Measurements from ENCODE around the gene MAP3K2.

MAP3K2 gene

GRCh38 chr2:127280693-127281092 is 107.1 kb downstream of the MAP3K2 start:
- peaks cover 43% of the 10 kb centered on the region for H3K4me1 Mint-ChIP-seq
- no peaks in the 10 kb centered on the region for H3K27me3 Mint-ChIP-seq
- no peak overlapping the region for H3K27ac Mint-ChIP-seq
- no peak overlapping the region for H3K4me3 Mint-ChIP-seq
- H3K36me3 Mint-ChIP-seq: peaks cover 25% of the 10 kb centered on the region
- peaks cover 5% of the 10 kb centered on the region for H3K9me3 Mint-ChIP-seq

DNA sequence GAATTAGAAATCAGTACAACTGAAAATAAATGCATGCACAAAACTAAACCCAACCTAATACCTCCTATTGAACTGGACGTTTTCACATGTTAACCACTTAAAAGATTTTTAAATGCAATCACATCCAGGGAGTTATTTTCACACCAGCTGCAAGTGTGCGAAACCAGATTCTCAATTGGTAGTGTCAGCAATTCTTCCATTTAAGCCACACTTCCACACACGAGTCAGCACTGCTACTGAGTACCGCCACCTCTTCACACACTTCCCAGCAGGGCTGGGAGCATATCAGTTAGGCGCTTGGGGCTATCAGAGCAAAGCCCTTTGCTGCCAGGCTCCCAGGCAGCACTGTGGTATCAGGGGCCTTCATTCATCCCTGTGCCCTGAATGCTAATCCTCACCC is 108.0 kb downstream of the MAP3K2 start:
- Mint-ChIP-seq H3K4me3 (no peak overlapping the region), H3K27me3 (no peaks in the 10 kb centered on the region), H3K36me3 (peaks cover 27% of the 10 kb centered on the region), H3K4me1 (peaks cover 48% of the 10 kb centered on the region), H3K9me3 (peaks cover 5% of the 10 kb centered on the region), H3K27ac (no peak overlapping the region)

- peaks cover 19% of the 10 kb centered on the region for H3K36me3 Mint-ChIP-seq
- no peaks in the 10 kb centered on the region for H3K27me3 Mint-ChIP-seq
- no peak overlapping the region for H3K4me3 Mint-ChIP-seq
- peaks cover 3% of the 10 kb centered on the region for H3K9me3 Mint-ChIP-seq
- H3K4me1 Mint-ChIP-seq: peaks cover 40% of the 10 kb centered on the region
- no peak overlapping the region for H3K27ac Mint-ChIP-seq
Measured at GRCh38 chr2:127278959-127279358, 108.8 kb downstream of the MAP3K2 start.

GRCh38 chr2:127277028-127277427 is 110.7 kb downstream of the MAP3K2 start:
- no peaks in the 10 kb centered on the region for H3K9me3 Mint-ChIP-seq
- no peaks in the 10 kb centered on the region for H3K27me3 Mint-ChIP-seq
- H3K4me3 Mint-ChIP-seq: no peak overlapping the region
- no peak overlapping the region for H3K27ac Mint-ChIP-seq
- peaks cover 24% of the 10 kb centered on the region for H3K4me1 Mint-ChIP-seq
- peaks cover 14% of the 10 kb centered on the region for H3K36me3 Mint-ChIP-seq

GRCh38 chr2:127275789-127276188 is 112.0 kb downstream of the MAP3K2 start:
- no peaks in the 10 kb centered on the region for H3K27me3 Mint-ChIP-seq
- H3K9me3 Mint-ChIP-seq: no peaks in the 10 kb centered on the region
- H3K4me3 Mint-ChIP-seq: no peak overlapping the region
- peaks cover 19% of the 10 kb centered on the region for H3K4me1 Mint-ChIP-seq
- peaks cover 18% of the 10 kb centered on the region for H3K36me3 Mint-ChIP-seq
- H3K27ac Mint-ChIP-seq: peak overlapping the region; percentile 19

- H3K9me3 Mint-ChIP-seq: no peaks in the 10 kb centered on the region
- no peak overlapping the region for H3K4me3 Mint-ChIP-seq
- H3K27me3 Mint-ChIP-seq: no peaks in the 10 kb centered on the region
- H3K27ac Mint-ChIP-seq: peak overlapping the region; percentile 19
- peaks cover 19% of the 10 kb centered on the region for H3K4me1 Mint-ChIP-seq
- H3K36me3 Mint-ChIP-seq: peaks cover 22% of the 10 kb centered on the region
Measured at GRCh38 chr2:127275356-127275755, 112.4 kb downstream of the MAP3K2 start.

DNA sequence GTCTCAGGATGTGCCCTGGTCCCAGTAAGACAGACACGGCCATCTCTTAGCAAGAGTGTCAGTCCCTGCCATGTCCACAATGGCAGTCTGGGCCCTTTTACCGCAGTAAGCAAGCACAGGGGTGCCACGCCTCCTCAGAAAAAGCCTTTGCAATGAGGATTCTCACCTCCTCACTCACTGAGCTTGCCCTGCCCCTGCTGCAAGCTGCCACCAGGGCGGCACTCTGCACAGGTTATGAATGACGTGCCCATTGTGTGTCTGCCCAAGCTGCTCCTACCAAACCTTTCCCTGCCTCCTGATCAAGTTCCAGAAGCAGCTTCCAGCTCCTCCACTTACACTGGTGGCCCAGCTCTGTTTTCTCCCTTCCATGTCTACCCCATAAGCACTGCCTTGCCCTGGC is 117.1 kb downstream of the MAP3K2 start:
- H3K27ac Mint-ChIP-seq: no peak overlapping the region
- H3K9me3 Mint-ChIP-seq: no peaks in the 10 kb centered on the region
- peaks cover 32% of the 10 kb centered on the region for H3K36me3 Mint-ChIP-seq
- peaks cover 7% of the 10 kb centered on the region for H3K4me1 Mint-ChIP-seq
- H3K27me3 Mint-ChIP-seq: no peaks in the 10 kb centered on the region
- H3K4me3 Mint-ChIP-seq: no peak overlapping the region

DNA sequence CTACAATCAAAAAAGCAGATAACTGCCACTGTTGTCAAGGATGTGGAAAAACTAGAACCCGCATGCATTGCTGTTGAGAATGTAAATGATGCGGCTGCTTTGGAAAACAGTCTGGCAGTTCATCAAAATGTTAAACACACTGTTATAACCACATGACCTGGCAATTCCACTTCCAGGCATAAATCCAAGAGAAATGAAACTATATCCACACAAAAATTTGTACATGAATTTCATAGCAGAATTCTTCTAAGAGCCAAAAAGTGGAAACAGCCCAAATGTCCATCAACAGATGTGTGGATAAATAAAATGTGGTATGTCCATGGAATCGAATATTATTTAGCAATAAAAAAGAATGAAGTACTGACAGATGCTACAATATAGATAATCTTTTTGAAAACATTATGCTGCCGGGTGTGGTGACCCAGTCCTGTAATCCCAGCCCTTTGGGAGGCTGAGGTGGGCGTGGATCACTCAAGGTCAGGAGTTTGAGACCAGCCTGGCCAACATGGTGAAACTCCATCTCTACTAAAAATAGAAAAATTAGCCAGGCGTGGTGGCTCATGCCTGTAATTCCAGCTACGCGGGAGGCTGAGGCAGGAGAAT is 125.9 kb downstream of the MAP3K2 start:
- Mint-ChIP-seq H3K27ac (no peak overlapping the region), H3K9me3 (no peaks in the 10 kb centered on the region), H3K36me3 (peaks cover 20% of the 10 kb centered on the region), H3K27me3 (no peaks in the 10 kb centered on the region), H3K4me3 (no peak overlapping the region), H3K4me1 (no peaks in the 10 kb centered on the region)

- H3K36me3 Mint-ChIP-seq: peaks cover 13% of the 10 kb centered on the region
- H3K27me3 Mint-ChIP-seq: no peaks in the 10 kb centered on the region
- peaks cover 4% of the 10 kb centered on the region for H3K4me1 Mint-ChIP-seq
- no peak overlapping the region for H3K27ac Mint-ChIP-seq
- no peak overlapping the region for H3K4me3 Mint-ChIP-seq
- no peaks in the 10 kb centered on the region for H3K9me3 Mint-ChIP-seq
Measured at GRCh38 chr2:127259355-127259754, 128.4 kb downstream of the MAP3K2 start.

GRCh38 chr2:127256866-127257265 is 130.9 kb downstream of the MAP3K2 start:
- H3K36me3 Mint-ChIP-seq: peaks cover 10% of the 10 kb centered on the region
- no peak overlapping the region for H3K27ac Mint-ChIP-seq

DNA sequence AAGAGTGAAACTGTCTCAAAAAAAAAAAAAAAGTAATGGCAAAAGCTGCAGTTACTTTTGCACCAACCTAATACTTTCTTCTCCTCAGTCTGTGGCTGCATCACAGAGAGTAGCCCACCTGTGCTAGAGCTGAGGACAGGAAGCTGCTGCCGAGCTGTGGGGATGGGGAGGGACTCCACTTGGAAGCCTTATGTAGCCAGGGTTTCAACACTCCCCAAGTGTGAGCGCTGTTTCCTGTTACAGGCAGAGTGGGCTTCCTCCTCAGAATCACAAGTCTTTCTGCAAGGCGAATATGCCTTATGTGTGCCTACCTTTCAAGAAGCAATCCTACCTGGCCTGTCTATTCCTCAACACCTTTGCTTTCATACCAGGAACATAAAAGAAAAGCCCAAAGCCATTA is 131.4 kb downstream of the MAP3K2 start:
- Mint-ChIP-seq H3K4me3 (no peak overlapping the region), H3K9me3 (no peaks in the 10 kb centered on the region), H3K27ac (no peak overlapping the region), H3K27me3 (no peaks in the 10 kb centered on the region), H3K4me1 (peaks cover 4% of the 10 kb centered on the region), H3K36me3 (peaks cover 13% of the 10 kb centered on the region)

More at GRCh38 chr2:127256866-127257265, 130.9 kb downstream of the MAP3K2 start:
- Mint-ChIP-seq H3K4me1 (peaks cover 4% of the 10 kb centered on the region), H3K4me3 (no peak overlapping the region), H3K9me3 (no peaks in the 10 kb centered on the region), H3K27me3 (no peaks in the 10 kb centered on the region)

GRCh38 chr2:127255721-127256120 is 132.1 kb downstream of the MAP3K2 start:
- Mint-ChIP-seq H3K27ac (no peak overlapping the region), H3K4me1 (peaks cover 4% of the 10 kb centered on the region), H3K9me3 (no peaks in the 10 kb centered on the region), H3K36me3 (peaks cover 15% of the 10 kb centered on the region), H3K4me3 (no peak overlapping the region), H3K27me3 (no peaks in the 10 kb centered on the region)

- H3K27me3 Mint-ChIP-seq: no peaks in the 10 kb centered on the region
- H3K27ac Mint-ChIP-seq: peak overlapping the region; percentile 30
- peaks cover 15% of the 10 kb centered on the region for H3K36me3 Mint-ChIP-seq
- peaks cover 4% of the 10 kb centered on the region for H3K4me1 Mint-ChIP-seq
- H3K4me3 Mint-ChIP-seq: no peak overlapping the region
- H3K9me3 Mint-ChIP-seq: no peaks in the 10 kb centered on the region
Measured at GRCh38 chr2:127255146-127255545, 132.6 kb downstream of the MAP3K2 start.

DNA sequence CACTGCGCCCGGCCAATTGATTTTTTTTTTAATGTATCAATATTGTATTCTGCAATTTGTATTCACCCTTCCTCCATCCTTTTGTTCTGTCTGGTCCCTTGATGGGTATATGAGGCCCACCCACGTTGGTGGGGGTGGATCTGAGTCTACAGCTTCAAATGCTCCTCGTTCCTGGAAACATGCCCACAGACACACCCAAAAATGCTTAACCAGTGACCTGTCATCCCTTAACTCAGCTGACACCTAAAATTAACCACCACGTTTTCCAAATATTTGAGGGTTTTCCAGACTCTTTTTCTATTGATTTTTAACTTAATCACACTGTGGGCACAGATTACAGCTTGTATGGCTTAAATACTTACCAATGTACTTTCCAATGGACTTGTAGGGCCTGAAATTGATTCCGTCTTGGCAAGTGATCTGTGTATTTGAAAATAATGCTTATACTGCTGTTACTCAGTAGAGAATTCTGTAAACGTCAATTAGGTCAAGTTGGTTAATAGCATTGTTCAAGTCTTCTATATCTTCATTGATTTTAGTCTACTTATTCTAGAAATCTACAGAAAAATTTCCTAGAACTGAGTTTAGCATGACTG is 133.3 kb downstream of the MAP3K2 start:
- Mint-ChIP-seq H3K4me3 (no peak overlapping the region), H3K27ac (no peak overlapping the region), H3K9me3 (no peaks in the 10 kb centered on the region), H3K4me1 (peaks cover 4% of the 10 kb centered on the region), H3K36me3 (peaks cover 13% of the 10 kb centered on the region), H3K27me3 (no peaks in the 10 kb centered on the region)
